CD4-positive, alpha-beta T cell treated with Interleukin-10 for 1 hour (primary cell): ENCODE data around the gene EVA1A.

Source experiments
- DNase-seq: peaks from one replicate; pipeline ENCODE4 v3.0.0-alpha.2; 2020

Gene EVA1A

DNA sequence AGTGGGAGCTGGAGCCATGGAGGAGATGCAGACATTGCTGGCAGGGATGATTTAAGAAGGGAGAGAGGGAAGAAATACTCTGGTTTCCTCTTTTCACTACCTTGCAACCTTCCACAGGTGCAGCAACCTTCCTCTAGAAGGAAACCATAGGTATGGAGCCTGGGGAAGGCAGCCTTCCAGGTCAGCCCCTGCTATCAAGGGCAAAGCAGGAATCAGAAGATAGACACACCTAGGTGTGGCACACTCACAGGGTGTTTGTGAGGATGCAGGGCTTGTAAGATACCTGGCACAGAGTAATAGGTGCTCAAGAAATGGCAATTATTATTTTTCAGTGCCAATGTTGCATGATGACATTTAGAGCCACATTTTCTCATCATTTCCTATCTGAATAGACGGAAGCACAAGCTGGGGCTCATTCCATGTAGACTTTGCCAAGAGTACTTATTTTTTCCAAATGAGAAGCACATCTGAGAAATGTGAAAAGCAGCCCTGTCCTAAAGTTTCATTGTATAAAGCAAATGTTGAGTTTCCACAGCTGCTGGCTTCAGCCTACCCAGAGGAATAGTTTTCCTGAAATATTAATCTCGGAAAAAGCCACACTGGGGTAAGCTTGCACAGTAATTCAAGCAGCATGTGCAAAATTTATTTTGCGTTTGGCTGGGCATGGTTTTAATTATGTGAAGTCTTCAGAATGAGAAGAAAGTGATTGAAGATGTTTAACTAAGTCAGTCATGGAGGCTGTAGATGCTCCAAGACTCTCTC lies 20.6 kb downstream of the EVA1A start:
- DNase-seq = no peak

- no peak for DNase-seq
These were observed 21.9 kb downstream of the EVA1A start for GRCh38 chr2:75538521-75539490.

DNA sequence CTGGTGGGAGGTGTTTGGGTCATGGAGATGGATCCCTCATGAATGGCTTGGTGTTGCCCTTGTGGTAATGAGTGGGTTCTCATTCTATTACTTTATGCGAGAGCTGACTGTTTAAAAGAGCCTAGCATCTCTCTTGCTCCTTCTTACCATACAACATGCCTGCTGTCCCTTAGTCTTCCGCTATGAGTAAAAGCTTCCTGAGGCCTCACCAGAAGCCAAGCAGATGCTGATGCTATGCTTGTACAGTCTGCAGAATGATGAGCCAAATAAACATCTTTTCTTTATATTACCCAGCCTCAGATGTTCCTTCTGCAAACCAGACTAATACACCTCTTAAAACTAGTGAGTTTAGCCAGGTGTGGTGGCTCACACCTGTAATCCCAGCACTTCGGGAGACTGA lies 23.1 kb downstream of the EVA1A start:
- DNase-seq = no peak

- DNase-seq = no peak
These were observed 27.6 kb downstream of the EVA1A start for GRCh38 chr2:75533135-75533534.

- DNase-seq = no peak
These were observed 28.3 kb downstream of the EVA1A start for GRCh38 chr2:75532488-75532887.

DNA sequence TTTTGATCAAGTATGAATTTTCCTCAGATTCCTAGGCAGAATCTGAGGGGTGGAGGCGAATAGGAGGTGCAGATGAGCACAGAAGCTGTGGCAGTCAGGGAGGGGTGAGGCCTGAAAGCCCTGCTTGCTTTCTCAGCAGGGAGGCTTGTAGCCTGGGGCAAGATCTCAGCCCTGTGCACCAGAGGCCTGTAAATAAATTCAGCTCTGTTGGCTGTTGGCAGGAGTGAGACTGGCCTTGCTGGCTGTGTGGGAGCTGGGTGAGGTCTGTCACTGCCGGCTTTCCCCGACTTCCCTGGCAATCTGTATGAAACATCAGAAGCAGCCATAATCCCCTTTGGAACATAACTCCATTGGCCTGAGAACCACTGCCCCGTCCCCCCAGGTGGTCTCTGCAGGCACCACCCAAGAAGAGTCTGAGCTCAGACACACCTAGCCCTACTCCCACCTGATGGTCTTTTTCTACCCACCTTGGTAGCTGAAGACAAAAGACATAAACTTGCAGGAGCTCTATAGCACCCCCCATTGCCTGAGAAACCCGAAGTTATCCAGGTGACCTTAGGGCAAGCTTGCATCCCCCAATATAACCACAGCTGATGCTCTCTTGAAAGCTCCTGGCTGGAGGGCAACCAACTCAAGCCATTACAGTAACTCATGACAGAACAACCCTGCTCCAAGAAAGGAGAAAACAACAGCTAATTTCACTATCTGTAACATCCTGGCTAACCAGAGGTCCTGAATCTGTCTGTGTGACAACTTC lies 32.3 kb downstream of the EVA1A start:
- DNase-seq = no peak

DNA sequence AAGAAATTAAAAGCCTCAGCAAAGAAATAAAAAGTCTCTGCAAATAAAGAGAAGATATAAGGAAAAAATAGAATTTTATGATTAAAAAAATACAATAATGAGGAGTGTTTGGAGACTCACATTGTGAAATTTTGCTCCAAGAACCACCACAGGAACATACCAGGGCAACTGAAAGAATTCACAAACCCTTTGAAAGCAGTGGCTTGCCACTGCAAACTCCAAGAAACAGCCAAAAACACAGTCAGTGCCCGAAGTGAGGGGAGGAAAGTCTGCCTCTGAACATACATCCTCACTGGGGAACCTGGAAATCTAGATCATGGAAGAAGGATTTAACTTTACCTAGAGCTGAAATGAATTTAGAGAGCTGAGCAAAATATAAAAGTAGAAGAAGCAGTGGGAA lies 33.1 kb downstream of the EVA1A start:
- DNase-seq = no peak

GRCh38 chr2:75526842-75527241 lies 33.9 kb downstream of the EVA1A start:
- DNase-seq = no peak

GRCh38 chr2:75525434-75526310 lies 35.1 kb downstream of the EVA1A start:
- no peak for DNase-seq

DNA sequence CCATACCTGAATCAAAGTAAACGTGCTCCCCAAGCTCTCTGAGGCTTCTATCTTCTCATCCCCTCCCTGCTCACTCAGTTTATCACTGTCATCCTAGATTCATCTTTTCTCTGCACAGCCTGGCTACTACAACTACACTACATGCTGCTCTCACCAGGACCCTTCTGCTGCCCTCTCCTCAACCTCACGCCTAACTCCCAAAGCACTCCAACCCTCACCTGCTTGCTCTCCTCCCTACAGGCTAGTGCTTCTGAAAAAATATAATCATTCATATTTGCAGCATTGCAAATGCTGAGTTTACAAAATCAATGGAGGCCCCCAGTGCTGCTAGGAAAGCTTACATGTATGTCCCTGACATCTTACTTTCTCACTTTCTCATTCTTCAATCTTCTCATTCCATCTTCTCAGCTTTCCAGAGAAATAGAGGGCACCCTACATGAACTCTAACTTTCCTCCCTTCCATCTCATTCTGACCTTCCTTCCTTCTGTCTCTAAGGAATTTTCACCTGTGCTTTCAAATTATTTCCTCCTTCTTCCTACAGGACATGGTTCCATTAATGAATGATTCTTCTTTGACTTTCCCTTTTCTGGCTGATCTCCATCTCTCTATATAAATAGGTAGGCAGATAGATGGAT lies 36.3 kb downstream of the EVA1A start:
- DNase-seq = no peak

DNA sequence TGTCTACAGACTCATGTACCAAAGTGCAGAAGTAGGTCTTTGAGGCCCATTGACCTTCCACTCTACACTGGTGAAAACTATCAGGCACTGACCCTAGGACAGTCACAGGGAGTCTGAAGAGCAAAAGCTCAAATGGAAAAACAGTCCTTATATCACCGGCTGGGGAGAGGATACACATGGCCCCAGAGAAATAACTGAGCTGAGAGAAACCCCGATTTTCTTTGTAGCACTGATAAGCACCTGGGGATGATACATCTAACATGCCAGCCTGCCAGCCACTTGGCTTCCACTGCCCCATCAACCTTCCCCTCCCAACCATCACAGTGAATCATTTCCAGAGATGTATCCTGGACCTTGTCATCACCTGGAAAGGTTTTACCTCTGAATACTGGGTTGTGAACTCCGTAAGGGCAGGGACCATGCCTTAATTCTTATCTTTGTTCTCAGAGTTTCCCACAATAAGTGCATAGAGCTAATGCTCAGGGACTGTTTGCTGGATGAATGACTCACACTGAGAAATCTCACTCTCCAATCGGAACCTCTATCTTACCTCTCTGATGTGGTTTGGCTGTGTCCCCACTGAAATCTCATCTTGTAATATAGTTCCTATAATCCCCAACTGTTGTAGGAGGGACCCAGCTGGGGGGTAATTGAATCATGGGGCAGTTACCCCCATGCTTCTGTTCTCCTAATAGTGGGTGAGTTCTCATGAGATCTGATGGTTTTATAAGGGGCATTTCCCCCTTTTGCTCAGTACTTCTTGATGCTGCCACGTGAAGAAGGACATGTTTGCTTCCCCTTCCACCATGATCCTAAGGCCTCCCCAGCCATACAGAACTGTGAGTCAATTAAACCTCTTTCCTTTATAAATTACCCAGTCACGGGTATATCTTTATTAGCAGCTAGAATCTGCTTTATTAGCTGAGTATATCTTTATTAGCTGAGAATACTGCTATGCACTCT lies 37.1 kb downstream of the EVA1A start:
- no peak for DNase-seq

DNA sequence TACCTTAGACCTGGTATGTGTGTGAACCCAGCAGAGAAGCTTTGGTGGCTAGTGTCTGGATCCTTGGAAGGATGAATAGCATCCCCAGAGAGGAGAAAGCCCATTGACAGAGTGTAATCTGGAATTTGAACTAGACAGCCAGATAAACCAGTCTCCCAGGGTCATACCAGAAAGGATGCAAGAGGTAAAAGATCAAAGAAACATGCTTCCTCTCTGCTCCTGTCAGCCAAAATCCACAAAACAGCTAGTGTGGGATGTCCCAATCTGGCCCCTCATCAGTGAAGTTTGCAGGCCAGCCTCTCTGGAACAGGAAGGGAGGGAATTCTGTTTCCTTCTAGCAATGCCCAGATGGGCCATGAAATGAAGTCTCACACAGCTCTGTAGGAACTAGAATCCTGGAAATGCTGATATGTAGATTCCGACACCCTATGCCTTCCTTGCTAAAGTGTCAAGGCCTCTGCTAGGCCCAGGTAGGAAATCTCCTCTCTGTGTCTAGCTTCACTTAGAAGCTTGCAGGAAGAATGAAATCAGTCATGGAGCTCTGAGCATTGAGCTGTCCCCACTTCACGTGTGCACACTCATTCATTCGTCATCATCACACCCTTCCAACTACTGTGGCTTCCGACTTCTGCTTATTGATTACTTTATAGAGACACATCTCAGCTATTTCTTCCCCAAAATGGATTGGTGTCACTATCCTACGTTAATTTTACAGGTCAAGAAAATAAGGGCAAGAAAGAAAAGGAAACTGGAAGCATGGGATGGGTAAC lies 38.0 kb downstream of the EVA1A start:
- DNase-seq = no peak

DNA sequence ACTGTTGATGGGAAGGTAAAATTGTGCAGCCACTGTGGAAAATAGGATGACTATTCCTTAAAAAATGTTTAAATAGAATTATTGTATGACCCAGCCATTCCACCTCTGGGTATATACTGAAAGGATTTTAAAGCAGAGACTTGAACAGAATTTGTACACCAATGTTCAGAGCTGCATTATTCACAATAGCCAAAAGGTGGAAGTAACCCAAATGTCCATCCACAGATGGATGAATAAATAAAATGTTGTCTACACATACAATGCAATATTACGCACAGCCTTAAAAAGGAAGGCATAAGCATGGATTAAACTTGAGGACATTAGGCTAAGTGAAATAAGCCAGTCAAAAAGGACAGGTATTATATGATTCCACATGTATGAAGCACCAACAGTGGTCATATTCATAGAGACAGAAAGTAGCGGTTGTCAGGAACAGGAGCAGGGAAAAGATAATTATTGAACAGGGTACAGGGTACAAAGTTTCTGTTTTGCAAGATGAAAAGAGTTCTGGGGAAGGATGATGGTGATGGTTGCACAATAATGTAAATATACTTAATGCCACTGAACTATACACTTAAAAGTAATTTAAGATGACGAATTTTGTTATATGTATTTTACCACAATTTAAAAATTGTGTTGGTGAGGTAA lies 39.4 kb downstream of the EVA1A start:
- DNase-seq = no peak

- DNase-seq = no peak
These were observed 40.9 kb downstream of the EVA1A start for GRCh38 chr2:75519843-75520242.

DNA sequence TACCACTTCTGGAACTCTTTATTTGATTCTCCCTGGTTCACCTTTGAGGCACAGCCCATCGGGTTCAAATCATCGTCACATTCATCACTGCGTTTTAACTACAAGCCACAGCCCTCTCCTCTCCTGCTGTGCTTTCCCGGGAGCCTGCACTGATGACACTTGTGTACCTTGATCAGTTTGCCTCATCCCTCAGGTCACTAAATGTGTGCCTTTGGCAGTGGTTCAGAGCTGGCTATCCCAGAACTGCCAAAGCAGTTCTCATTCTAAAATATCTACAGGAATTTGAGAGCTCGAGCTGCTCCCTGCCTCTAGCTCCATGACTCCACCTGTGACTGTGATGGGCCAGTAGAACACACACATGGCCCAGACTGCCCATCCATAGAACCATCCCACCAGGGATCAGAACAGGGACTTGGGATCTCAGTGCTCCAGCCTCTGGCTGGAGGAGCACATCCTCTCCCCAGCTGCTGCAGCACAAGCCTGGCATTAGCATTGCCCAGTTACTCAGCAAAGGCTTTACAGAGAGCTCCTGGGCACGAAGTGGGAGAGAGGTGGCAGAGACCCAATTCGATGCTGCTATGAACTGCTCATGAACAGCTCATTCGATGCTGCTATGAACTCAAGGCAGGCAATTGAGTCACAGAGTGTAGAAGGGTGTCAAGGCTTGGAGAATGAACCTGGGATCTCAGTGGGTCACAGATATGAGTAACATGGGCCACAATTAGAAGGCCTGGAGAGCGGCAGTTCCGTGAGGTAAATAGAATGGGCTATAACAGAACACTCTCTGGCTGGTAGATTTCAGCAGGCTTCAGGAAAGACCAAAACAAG lies 41.9 kb downstream of the EVA1A start:
- no peak for DNase-seq

DNA sequence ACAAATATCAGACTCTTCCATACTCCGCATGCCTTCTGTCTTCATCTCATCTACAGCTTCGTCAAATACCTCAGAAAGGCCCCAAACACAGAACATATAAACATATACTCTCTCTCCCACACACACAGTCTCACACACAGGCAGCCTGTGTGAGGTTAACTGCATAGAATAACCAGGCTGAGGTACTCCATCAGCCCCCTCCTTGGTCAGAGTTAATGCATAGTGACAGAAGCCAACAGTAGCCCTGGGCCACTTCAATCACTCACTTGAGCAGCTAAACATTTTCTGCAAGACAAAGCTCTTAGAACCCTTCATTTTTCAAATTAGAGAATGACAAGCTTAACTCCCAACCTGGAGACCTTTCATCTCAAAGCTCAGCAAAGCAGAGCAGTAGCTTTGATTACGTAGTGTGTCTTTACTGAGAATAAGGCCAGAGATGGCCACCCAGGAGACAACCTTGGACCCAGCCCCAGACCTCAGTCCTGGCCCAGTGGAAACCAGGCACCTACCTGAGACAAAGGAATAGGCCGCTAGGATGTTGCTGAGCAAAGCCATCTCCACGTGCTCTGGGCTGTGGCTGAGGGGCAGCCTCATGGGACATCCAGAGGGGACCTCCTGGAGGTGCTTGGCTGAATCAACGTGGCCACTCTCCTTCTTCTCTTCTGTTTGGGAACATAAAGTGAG lies 43.0 kb downstream of the EVA1A start:
- DNase-seq = no peak
